Nephron (organoid): ENCODE results near the gene ALOX15.
A peak's percentile ranks its signal among the peaks of the same experiment; 100 is the strongest.
"Not testable (repeated sequence)": the region's sequence is repeated elsewhere in the genome, so short reads cannot be mapped to it uniquely, and the experiment has no call there.

Source experiments
- H3K27ac Mint-ChIP-seq, 3 experiments: 2 replicates each; pipeline ENCODE4 v1.8.0; 2020; ENCODE audit warnings: mixed read lengths in 3 of 3, mild to moderate bottlenecking in 2 of 3, moderate library complexity in 1 of 3
- H3K27me3 Mint-ChIP-seq: 2 replicates; pipeline ENCODE4 v1.8.0; 2021; ENCODE audit warnings: low read depth, mild to moderate bottlenecking, moderate library complexity, mixed read lengths
- H3K36me3 Mint-ChIP-seq: 2 replicates; pipeline ENCODE4 v1.8.0; 2020; ENCODE audit warnings: low read depth, mixed read lengths
- H3K4me1 Mint-ChIP-seq: 2 replicates; pipeline ENCODE4 v1.8.0; 2020; ENCODE audit warnings: mixed read lengths
- H3K4me3 Mint-ChIP-seq, 3 experiments: 2 replicates each; pipeline ENCODE4 v1.8.0; 2020; ENCODE audit warnings: mild to moderate bottlenecking in 3 of 3, mixed read lengths in 3 of 3, moderate library complexity in 2 of 3
- H3K9me3 Mint-ChIP-seq: 2 replicates; pipeline ENCODE4 v1.8.0; 2020; ENCODE audit warnings: mixed read lengths
- CTCF ChIP-seq, 3 experiments: fragments of 200-600 bp; sonication (generic); IDR thresholded peaks; one replicate each; pipeline ENCODE4 v1.5.0; 2021; ENCODE audit warnings: antibody characterized with exemption in 3 of 3; ENCODE audit not compliant: unreplicated experiment in 3 of 3

Gene ALOX15

GRCh38 chr17:4590981-4591453 lies 50.5 kb downstream of the ALOX15 start:
- Mint-ChIP-seq H3K27ac (peak overlapping the region in 2 of 3 experiments; percentile 8), H3K27me3 (peaks cover 7% of the 10 kb centered on the region), H3K9me3 (no peaks in the 10 kb centered on the region), H3K4me1 (peaks cover 46% of the 10 kb centered on the region), H3K4me3 (no peak overlapping the region), H3K36me3 (peaks cover 13% of the 10 kb centered on the region)
- TF ChIP-seq CTCF (IDR thresholded peaks at IDR 0.05; ENCODE audit: unreplicated experiment in 3 of 3), result no peak

DNA sequence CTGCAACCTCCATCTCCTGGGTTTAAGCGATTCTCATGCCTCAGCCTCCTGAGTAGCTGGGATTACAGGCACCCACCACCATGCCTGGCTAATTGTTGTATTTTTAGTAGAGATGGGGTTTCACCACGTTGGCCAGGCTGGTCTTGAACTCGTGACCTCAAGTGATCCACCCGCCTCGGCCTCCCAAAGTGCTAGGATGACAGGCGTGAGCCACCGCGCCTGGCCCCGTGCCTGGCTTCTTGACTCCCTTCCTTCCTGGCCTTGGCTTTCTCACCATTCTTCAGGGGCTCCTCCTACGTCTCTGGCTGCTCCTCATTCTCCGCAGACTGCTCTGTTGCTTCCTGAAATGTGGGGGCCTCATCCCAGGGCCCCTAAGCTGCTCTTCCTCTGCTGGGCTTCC lies 51.4 kb downstream of the ALOX15 start:
- H3K36me3 Mint-ChIP-seq, result peaks cover 12% of the 10 kb centered on the region
- peaks cover 17% of the 10 kb centered on the region for H3K27me3 Mint-ChIP-seq
- peaks cover 54% of the 10 kb centered on the region for H3K4me1 Mint-ChIP-seq
- H3K9me3 Mint-ChIP-seq, result not testable (repeated sequence)
- peak overlapping the region in 2 of 3 experiments; percentile 6 to 58 for H3K4me3 Mint-ChIP-seq
- peak overlapping the region in 2 of 3 experiments; percentile 25 to 70 for H3K27ac Mint-ChIP-seq

- peak overlapping the region in 2 of 3 experiments; percentile 38 to 58 for H3K4me3 Mint-ChIP-seq
- no peaks in the 10 kb centered on the region for H3K9me3 Mint-ChIP-seq
- peaks cover 54% of the 10 kb centered on the region for H3K4me1 Mint-ChIP-seq
- TF ChIP-seq CTCF (IDR thresholded peaks at IDR 0.05; ENCODE audit: unreplicated experiment in 3 of 3), result no peak
- H3K27me3 Mint-ChIP-seq, result peaks cover 17% of the 10 kb centered on the region
- peaks cover 10% of the 10 kb centered on the region for H3K36me3 Mint-ChIP-seq
- H3K27ac Mint-ChIP-seq, result peak overlapping the region; percentile 37 to 71 (median 69)
Measured at GRCh38 chr17:4588898-4589625, 52.4 kb downstream of the ALOX15 start.

DNA sequence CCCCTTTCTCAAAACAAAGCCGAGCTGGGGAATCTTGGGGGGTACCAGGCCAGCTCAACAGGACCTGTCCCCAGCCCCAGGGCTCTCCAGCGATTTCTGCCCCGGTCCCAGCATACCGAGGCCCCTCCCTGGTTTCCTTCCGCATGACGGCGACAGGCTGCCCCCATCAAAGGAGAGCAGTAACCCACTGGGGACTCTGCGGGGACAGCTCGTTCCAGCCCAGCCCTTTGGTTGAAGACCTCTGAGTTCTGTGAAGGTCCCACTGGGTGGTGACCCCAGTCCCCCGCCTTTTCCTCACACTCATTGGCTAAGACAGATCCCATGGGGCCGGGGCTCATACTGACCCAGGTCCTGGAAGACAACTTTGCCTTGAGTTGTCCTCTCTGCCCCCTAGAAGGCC lies 53.1 kb downstream of the ALOX15 start:
- H3K27ac Mint-ChIP-seq, result peak overlapping the region; percentile 67 to 88 (median 70)
- peaks cover 22% of the 10 kb centered on the region for H3K27me3 Mint-ChIP-seq
- peaks cover 57% of the 10 kb centered on the region for H3K4me1 Mint-ChIP-seq
- no peak for TF ChIP-seq CTCF (IDR thresholded peaks at IDR 0.05; ENCODE audit: unreplicated experiment in 3 of 3)
- H3K36me3 Mint-ChIP-seq, result peaks cover 5% of the 10 kb centered on the region
- peak overlapping the region; percentile 28 to 58 (median 46) for H3K4me3 Mint-ChIP-seq
- no peaks in the 10 kb centered on the region for H3K9me3 Mint-ChIP-seq

DNA sequence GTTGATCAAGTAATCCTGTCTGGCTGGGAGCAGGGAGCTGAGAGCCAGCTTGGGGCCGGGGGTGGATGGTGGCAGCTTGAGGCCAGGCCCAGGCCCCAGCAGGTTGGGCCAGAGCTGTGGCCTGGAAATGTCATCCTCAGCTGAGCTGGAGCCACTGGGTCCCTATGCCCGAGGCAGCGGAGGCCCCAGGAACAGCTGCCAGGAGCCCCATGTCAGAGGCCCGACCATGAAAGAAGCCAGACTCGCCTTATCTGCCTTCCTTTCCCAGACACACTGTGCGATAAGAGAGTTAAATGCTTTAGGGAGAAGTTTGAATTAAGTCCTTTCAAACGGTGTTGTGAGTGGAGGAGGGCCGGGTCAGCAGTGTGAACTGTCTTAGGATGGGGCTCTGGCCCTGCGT lies 53.7 kb downstream of the ALOX15 start:
- Mint-ChIP-seq H3K4me1 (peaks cover 61% of the 10 kb centered on the region), H3K36me3 (peaks cover 5% of the 10 kb centered on the region), H3K4me3 (peak overlapping the region; percentile 28 to 58 (median 46)), H3K27ac (peak overlapping the region; percentile 67 to 88 (median 70)), H3K27me3 (peaks cover 22% of the 10 kb centered on the region), H3K9me3 (no peaks in the 10 kb centered on the region)
- no peak for TF ChIP-seq CTCF (IDR thresholded peaks at IDR 0.05; ENCODE audit: unreplicated experiment in 3 of 3)

DNA sequence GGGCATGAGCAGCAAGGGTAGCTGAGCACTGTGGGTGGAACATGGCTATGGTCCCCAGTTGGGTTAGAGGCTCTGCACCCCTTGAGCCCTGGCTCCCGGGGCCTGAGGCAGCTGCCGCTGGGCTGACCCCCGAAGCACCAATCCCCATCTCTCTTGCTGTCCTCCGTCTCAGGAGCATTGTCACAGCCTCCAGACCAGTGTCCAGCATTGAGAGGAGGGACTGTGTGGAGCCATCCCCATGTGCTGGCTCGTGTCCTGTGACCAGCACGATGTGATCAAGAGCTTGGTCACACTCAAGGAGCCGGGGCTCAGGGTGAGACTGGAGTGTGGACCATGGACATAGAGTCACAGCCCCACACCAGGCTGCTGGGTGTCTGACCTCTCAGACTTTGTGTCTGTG lies 54.3 kb downstream of the ALOX15 start:
- Mint-ChIP-seq H3K27me3 (peaks cover 22% of the 10 kb centered on the region), H3K4me3 (peak overlapping the region; percentile 28 to 96 (median 94)), H3K36me3 (peaks cover 5% of the 10 kb centered on the region), H3K9me3 (no peaks in the 10 kb centered on the region), H3K4me1 (peaks cover 66% of the 10 kb centered on the region), H3K27ac (peak overlapping the region; percentile 70 to 100 (median 97))
- TF ChIP-seq CTCF (IDR thresholded peaks at IDR 0.05; ENCODE audit: unreplicated experiment in 3 of 3), result no peak
